SK-N-SH (cell line): ENCODE data around the gene SCAMP3. TPM values are rescaled to one million over a fixed set of nuclear protein-coding genes. Genes with fewer than 3 reads are reported as not detected.

Experiments used
- CTCF ChIA-PET: fragments of 300-600, 350-600 bp; formaldehyde crosslinking; extraction: SDS; loops from one replicate; lab custom pipeline; 2021; lab: Yijun Ruan, JAX
- POLR2A ChIA-PET: fragments of 350-600 bp; sonication (Branson Sonifier 250); formaldehyde crosslinking; extraction: SDS; loops from one replicate; lab custom pipeline; 2020; ENCODE audit warnings: antibody characterized with exemption, inconsistent platforms; lab: Yijun Ruan, JAX
- DNase-seq: peaks from one replicate; pipeline ENCODE4 v3.0.0; 2012
- H2AFZ ChIP-seq: fragments of 200-600 bp; sonication (generic); 2 replicates; pipeline ENCODE4 v1.8.1; 2016; ENCODE audit warnings: antibody characterized with exemption, mild to moderate bottlenecking, low read depth
- H3F3A ChIP-seq: fragments of 200-600 bp; sonication (generic); replicated peaks from 2 replicates; pipeline ENCODE3; 2016; ENCODE audit warnings: antibody characterized with exemption, mild to moderate bottlenecking; ENCODE audit not compliant: insufficient read depth
- H3K27ac ChIP-seq, 2 experiments: fragments of 200-500 bp in 1 of 2; fragments of 200-600 bp in 1 of 2; sonication (Bioruptor generic) in 1 of 2; sonication (generic), shearing (Covaris generic) in 1 of 2; 2 replicates each; pipeline versions ENCODE4 v1.5.1 to v1.6.1; 2014 to 2016; ENCODE audit warnings: low read depth in 2 of 2, inconsistent platforms in 1 of 2, low read length in 1 of 2, mild to moderate bottlenecking in 1 of 2, mixed read lengths in 1 of 2
- H3K27me3 ChIP-seq: fragments of 200-600 bp; sonication (generic), shearing (Covaris generic); 2 replicates; pipeline ENCODE4 v1.6.1; 2016; ENCODE audit warnings: mixed run types; ENCODE audit not compliant: insufficient read depth
- H3K36me3 ChIP-seq, 2 experiments: fragments of 200-500 bp in 1 of 2; fragments of 200-600 bp in 1 of 2; sonication (Bioruptor generic) in 1 of 2; sonication (generic) in 1 of 2; replicated peaks in 1 of 2; 2 replicates each; pipeline versions ENCODE3 to v1.5.1; 2014 to 2016; ENCODE audit warnings: low read length in 1 of 2, mild to moderate bottlenecking in 1 of 2; ENCODE audit not compliant: insufficient read depth in 2 of 2, control insufficient read depth in 1 of 2
- H3K4me1 ChIP-seq, 2 experiments: fragments of 200-500 bp in 1 of 2; fragments of 200-600 bp in 1 of 2; sonication (Bioruptor generic) in 1 of 2; sonication (generic), shearing (Covaris generic) in 1 of 2; 2 replicates each; pipeline versions ENCODE4 v1.5.1 to v1.6.1; 2014 to 2016; ENCODE audit warnings: low read depth in 1 of 2, low read length in 1 of 2, mixed run types in 1 of 2; ENCODE audit not compliant: insufficient read depth in 2 of 2, control insufficient read depth in 1 of 2
- H3K4me2 ChIP-seq: fragments of 200-600 bp; sonication (generic), shearing (Covaris generic); 2 replicates; pipeline ENCODE4 v1.6.1; 2017; ENCODE audit warnings: mixed run types
- H3K4me3 ChIP-seq, 2 experiments: fragments of 200-500 bp in 1 of 2; fragments of 200-600 bp in 1 of 2; sonication (Bioruptor generic) in 1 of 2; sonication (generic), shearing (Covaris generic) in 1 of 2; 2 replicates each; pipeline versions ENCODE4 v1.5.1 to v1.8.1; 2014 to 2016; ENCODE audit warnings: low read depth in 2 of 2, inconsistent platforms in 1 of 2, low read length in 1 of 2, mild to moderate bottlenecking in 1 of 2, mixed read lengths in 1 of 2, moderate library complexity in 1 of 2
- H3K79me2 ChIP-seq: fragments of 200-600 bp; sonication (generic); 2 replicates; pipeline ENCODE4 v1.8.1; 2017; ENCODE audit warnings: mild to moderate bottlenecking; ENCODE audit not compliant: insufficient read depth
- H3K9ac ChIP-seq: fragments of 200-600 bp; sonication (generic); 2 replicates; pipeline ENCODE4 v1.6.1; 2017; ENCODE audit warnings: mixed run types
- H3K9me2 ChIP-seq: fragments of 200-600 bp; sonication (generic); 2 replicates; pipeline ENCODE4 v1.6.1; 2017; ENCODE audit warnings: mixed run types
- H3K9me3 ChIP-seq: fragments of 200-600 bp; sonication (generic); 2 replicates; pipeline ENCODE4 v1.6.1; 2017; ENCODE audit warnings: mixed run types, mild to moderate bottlenecking, moderate library complexity
- H4K20me1 ChIP-seq: fragments of 200-600 bp; sonication (generic); 2 replicates; pipeline ENCODE4 v1.6.1; 2017; ENCODE audit warnings: mild to moderate bottlenecking, mixed run types; ENCODE audit not compliant: insufficient read depth
- CHD2 ChIP-seq: fragments of 150-350 bp; IDR thresholded peaks from 2 replicates; pipeline ENCODE4 v1.6.1; 2018; ENCODE audit warnings: low read length; ENCODE audit not compliant: partially characterized antibody
- ELF1 ChIP-seq: IDR thresholded peaks from 2 replicates; pipeline ENCODE4 v1.4.0; 2012
- EZH2phosphoT487 ChIP-seq: fragments of 200-600 bp; sonication (generic); IDR thresholded peaks from 2 replicates; pipeline ENCODE4 v1.6.1; 2017; ENCODE audit warnings: low read depth, mixed run types, mild to moderate bottlenecking, antibody characterized with exemption, moderate library complexity, borderline replicate concordance
- FOSL2 ChIP-seq: IDR thresholded peaks from 2 replicates; pipeline ENCODE4 v1.4.0; 2012; ENCODE audit warnings: low read depth, mild to moderate bottlenecking, moderate library complexity, borderline replicate concordance
- FOXJ3 ChIP-seq: sonication (generic); formaldehyde crosslinking; IDR thresholded peaks from 2 replicates; pipeline ENCODE4 v1.5.1; 2020; ENCODE audit warnings: mild to moderate bottlenecking, missing genetic modification reagents
- FOXM1 ChIP-seq: IDR thresholded peaks from 2 replicates; pipeline ENCODE4 v1.4.0; 2012; ENCODE audit warnings: low read depth, mild to moderate bottlenecking
- GABPA ChIP-seq: IDR thresholded peaks from 2 replicates; pipeline ENCODE4 v1.4.0; 2012; ENCODE audit warnings: low read depth, mild to moderate bottlenecking
- JUND ChIP-seq: IDR thresholded peaks from 2 replicates; pipeline ENCODE4 v1.4.0; 2012
- MXI1 ChIP-seq: IDR thresholded peaks from 2 replicates; pipeline ENCODE4 v1.6.1; 2012; ENCODE audit warnings: mild to moderate bottlenecking, low read depth, low read length, improper control_type of control experiment
- NRF1 ChIP-seq: IDR thresholded peaks from 2 replicates; pipeline ENCODE4 v1.6.1; 2012; ENCODE audit warnings: low read depth, mild to moderate bottlenecking, low read length
- RAD21 ChIP-seq: IDR thresholded peaks from 2 replicates; pipeline ENCODE4 v1.6.1; 2012; ENCODE audit warnings: mild to moderate bottlenecking, low read length
- RCOR1 ChIP-seq: fragments of 150-350 bp; IDR thresholded peaks from 2 replicates; pipeline ENCODE4 v1.6.1; 2017; ENCODE audit warnings: antibody characterized with exemption, low read length
- RFX5 ChIP-seq: IDR thresholded peaks from 2 replicates; pipeline ENCODE4 v1.6.1; 2012; ENCODE audit warnings: mild to moderate bottlenecking, improper control_type of control experiment, low read length
- RXRA ChIP-seq: IDR thresholded peaks from 2 replicates; pipeline ENCODE4 v1.4.0; 2012; ENCODE audit warnings: low read depth, mild to moderate bottlenecking, borderline replicate concordance
- SIN3A ChIP-seq: IDR thresholded peaks from 2 replicates; pipeline ENCODE4 v1.6.1; 2012; ENCODE audit warnings: low read depth, mild to moderate bottlenecking, low read length, moderate library complexity, borderline replicate concordance
- SMC3 ChIP-seq: IDR thresholded peaks from 2 replicates; pipeline ENCODE4 v1.6.1; 2012; ENCODE audit warnings: low read depth, low read length, improper control_type of control experiment
- TCF12 ChIP-seq: IDR thresholded peaks from 2 replicates; pipeline ENCODE4 v1.4.0; 2012
- TEAD4 ChIP-seq: IDR thresholded peaks from 2 replicates; pipeline ENCODE4 v1.4.0; 2012; ENCODE audit warnings: mild to moderate bottlenecking, borderline replicate concordance; ENCODE audit not compliant: insufficient read depth
- WGBS: methylation state at CpG from one replicate; pipeline ENCODE4 v1.1.6; 2017; ENCODE audit warnings: low lambda C conversion rate; 5-methylcytosine and 5-hydroxymethylcytosine counted together
- polyA plus RNA-seq, 3 experiments: library from polyadenylated mRNA; depleted of rRNA; stranded (reverse); fragments of >200 nt; gene quantifications; 2 replicates each; pipeline ENCODE4 v1.2.3, GENCODE V29; 2012
- TF ChIP-seq, protein P1 (sequence below): IDR thresholded peaks from 2 replicates; pipeline ENCODE4 v1.4.0; 2012; ENCODE audit warnings: low read depth, borderline replicate concordance
- TF ChIP-seq, protein P2 (sequence below): IDR thresholded peaks from 2 replicates; pipeline ENCODE4 v1.4.0; 2012; ENCODE audit warnings: low read depth
- TF ChIP-seq, protein P3 (sequence below): fragments of 150-350 bp; IDR thresholded peaks from 2 replicates; pipeline ENCODE4 v1.6.1; 2016; ENCODE audit warnings: mild to moderate bottlenecking, low read depth, low read length
- TF ChIP-seq, protein P4 (sequence below): IDR thresholded peaks from 2 replicates; pipeline ENCODE4; 2012
- TF ChIP-seq, protein P5 (sequence below): fragments of 200-600 bp; sonication (generic); IDR thresholded peaks from 2 replicates; pipeline ENCODE4 v1.6.1; 2017; ENCODE audit warnings: antibody characterized with exemption, mild to moderate bottlenecking, moderate library complexity

The SCAMP3 gene
- polyA plus RNA-seq, 1 of the 3 experiments (the other 2 are of a cell fraction): 193 TPM

DNA sequence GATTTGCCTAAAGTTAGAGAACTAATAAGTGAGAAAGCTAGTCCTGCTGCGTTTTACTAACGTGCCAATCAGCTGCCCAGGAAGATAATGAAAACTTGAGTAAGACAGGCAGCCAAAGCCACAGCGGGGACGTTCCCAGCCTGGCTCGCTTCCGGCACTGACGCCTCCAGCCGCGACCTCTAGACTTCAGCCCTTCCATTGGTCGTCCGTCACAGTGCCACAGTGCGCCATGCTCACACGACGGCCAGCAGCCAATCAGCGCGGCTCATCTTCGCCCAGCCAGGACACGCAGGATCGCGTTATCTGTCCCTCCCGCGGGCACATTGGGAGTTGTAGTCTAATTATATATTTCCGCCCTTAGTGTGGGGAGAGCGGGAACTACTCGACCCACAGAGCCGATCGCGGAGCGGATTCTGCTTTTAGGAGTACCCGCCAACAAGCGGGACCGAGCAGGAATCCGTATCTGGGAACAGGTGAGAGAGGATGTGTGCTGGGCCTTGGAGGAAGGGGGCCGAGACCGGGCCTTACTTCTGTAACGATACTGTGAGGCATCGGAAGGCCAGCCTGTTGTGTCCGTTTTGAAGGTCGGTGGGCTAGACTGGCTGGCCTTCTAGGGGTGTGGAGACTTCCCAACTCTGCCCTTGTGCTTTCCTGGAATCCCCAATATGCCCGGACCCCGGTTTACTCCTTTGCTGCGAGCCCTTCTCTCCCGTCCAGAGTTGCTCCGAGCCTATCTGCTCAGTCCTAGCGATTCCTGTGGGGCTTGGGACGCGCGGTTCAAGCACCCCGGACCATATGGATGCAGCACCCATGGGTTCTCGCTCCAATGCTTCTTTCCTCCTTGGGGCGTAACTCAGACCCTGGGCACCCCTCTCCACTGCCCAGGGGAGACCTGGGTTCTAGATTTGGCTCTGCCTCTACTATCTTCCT lies 46.6 kb upstream of the SCAMP3 start, which contains the start of gene FDPS (continued):
- TF ChIP-seq, protein P1, sequence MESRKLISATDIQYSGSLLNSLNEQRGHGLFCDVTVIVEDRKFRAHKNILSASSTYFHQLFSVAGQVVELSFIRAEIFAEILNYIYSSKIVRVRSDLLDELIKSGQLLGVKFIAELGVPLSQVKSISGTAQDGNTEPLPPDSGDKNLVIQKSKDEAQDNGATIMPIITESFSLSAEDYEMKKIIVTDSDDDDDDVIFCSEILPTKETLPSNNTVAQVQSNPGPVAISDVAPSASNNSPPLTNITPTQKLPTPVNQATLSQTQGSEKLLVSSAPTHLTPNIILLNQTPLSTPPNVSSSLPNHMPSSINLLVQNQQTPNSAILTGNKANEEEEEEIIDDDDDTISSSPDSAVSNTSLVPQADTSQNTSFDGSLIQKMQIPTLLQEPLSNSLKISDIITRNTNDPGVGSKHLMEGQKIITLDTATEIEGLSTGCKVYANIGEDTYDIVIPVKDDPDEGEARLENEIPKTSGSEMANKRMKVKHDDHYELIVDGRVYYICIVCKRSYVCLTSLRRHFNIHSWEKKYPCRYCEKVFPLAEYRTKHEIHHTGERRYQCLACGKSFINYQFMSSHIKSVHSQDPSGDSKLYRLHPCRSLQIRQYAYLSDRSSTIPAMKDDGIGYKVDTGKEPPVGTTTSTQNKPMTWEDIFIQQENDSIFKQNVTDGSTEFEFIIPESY: peak; percentile 99
- TF ChIP-seq, protein P2, sequence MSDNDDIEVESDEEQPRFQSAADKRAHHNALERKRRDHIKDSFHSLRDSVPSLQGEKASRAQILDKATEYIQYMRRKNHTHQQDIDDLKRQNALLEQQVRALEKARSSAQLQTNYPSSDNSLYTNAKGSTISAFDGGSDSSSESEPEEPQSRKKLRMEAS: no peak; the same call in 1 of the 2 replicates
- TF ChIP-seq MXI1 (peak; percentile 60; the same call in 1 of the 2 replicates), SMC3 (no peak), JUND (no peak), FOSL2 (no peak), FOXM1 (no peak), FOXJ3 (CRISPR knock-in tag) (no peak), RFX5 (peak; percentile 78; the same call in 1 of the 2 replicates)
- TF ChIP-seq, protein P3, sequence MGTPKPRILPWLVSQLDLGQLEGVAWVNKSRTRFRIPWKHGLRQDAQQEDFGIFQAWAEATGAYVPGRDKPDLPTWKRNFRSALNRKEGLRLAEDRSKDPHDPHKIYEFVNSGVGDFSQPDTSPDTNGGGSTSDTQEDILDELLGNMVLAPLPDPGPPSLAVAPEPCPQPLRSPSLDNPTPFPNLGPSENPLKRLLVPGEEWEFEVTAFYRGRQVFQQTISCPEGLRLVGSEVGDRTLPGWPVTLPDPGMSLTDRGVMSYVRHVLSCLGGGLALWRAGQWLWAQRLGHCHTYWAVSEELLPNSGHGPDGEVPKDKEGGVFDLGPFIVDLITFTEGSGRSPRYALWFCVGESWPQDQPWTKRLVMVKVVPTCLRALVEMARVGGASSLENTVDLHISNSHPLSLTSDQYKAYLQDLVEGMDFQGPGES: peak; percentile 27; the same call in 1 of the 2 replicates

DNA sequence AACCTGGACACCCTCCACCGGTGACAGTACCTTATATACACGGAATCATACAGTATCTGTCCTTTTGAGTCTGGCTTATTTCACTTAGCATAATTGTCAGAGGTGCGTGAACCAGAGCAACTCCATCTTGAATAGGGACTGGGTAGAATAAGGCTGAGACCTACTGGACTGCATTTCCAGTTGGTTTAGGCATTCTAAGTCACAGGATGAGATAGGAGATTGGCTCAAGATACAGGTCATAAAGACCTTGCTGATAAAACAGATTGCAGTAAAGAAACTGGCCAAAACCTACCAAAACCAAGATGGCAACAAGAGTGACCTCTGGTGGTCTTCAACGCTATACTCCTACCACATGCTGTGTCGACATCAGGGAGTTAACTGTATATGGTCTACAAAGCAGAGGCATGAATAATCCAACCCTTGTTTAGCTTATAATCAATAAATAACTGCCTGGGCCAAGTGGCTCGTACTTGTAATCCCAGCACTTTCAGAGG lies 45.1 kb upstream of the SCAMP3 start:
- no peak overlapping the region for H2AFZ ChIP-seq
- POLR2A ChIA-PET: interaction anchor here (1.4 to 1.9 kb wide), 2 partner anchors 15 to 56 kb away, joined by 4 to 5 read pairs; no protein-coding TSS in a partner anchor
- no peak for DNase-seq

More for the DNA sequence above, 45.1 kb upstream of the SCAMP3 start:
- CTCF ChIA-PET: interaction anchor here (0.6 to 3.5 kb wide), 22 partner anchors 10 to 222 kb away, joined by 3 to 51 read pairs (median 3); partner anchors contain the start of genes CLK2, HCN3 and RUSC1
- no peak for TF ChIP-seq JUND
- no peak for TF ChIP-seq TEAD4
- TF ChIP-seq RXRA: no peak
- TF ChIP-seq RCOR1: no peak
- no peak for TF ChIP-seq SIN3A
- peak; percentile 63 for TF ChIP-seq RAD21
- no peak for TF ChIP-seq CHD2
- no peak for TF ChIP-seq EZH2phosphoT487
- TF ChIP-seq NRF1: no peak
- TF ChIP-seq SMC3: peak; percentile 44
- TF ChIP-seq ELF1: no peak
- TF ChIP-seq TCF12: no peak
- no peak for TF ChIP-seq RFX5
- TF ChIP-seq, protein P4, sequence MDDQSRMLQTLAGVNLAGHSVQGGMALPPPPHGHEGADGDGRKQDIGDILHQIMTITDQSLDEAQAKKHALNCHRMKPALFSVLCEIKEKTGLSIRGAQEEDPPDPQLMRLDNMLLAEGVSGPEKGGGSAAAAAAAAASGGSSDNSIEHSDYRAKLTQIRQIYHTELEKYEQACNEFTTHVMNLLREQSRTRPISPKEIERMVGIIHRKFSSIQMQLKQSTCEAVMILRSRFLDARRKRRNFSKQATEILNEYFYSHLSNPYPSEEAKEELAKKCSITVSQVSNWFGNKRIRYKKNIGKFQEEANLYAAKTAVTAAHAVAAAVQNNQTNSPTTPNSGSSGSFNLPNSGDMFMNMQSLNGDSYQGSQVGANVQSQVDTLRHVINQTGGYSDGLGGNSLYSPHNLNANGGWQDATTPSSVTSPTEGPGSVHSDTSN: no peak
- TF ChIP-seq, protein P3: no peak
- no peak for TF ChIP-seq GABPA
- TF ChIP-seq, protein P5, sequence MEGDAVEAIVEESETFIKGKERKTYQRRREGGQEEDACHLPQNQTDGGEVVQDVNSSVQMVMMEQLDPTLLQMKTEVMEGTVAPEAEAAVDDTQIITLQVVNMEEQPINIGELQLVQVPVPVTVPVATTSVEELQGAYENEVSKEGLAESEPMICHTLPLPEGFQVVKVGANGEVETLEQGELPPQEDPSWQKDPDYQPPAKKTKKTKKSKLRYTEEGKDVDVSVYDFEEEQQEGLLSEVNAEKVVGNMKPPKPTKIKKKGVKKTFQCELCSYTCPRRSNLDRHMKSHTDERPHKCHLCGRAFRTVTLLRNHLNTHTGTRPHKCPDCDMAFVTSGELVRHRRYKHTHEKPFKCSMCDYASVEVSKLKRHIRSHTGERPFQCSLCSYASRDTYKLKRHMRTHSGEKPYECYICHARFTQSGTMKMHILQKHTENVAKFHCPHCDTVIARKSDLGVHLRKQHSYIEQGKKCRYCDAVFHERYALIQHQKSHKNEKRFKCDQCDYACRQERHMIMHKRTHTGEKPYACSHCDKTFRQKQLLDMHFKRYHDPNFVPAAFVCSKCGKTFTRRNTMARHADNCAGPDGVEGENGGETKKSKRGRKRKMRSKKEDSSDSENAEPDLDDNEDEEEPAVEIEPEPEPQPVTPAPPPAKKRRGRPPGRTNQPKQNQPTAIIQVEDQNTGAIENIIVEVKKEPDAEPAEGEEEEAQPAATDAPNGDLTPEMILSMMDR: peak; percentile 57
- H3K9ac ChIP-seq: no peak overlapping the region
- H4K20me1 ChIP-seq: no peaks in the 10 kb centered on the region
- H3K27ac ChIP-seq: no peak overlapping the region
- H3K4me1 ChIP-seq: peaks cover 0 to 10% of the 10 kb centered on the region in 2 experiments; a peak in 1 of 4 replicates
- no peaks in the 10 kb centered on the region for H3K27me3 ChIP-seq
- peaks cover 12% of the 10 kb centered on the region for H3F3A ChIP-seq
- H3K79me2 ChIP-seq: peaks cover 30% of the 10 kb centered on the region
- no peak overlapping the region; a peak in 1 of 4 replicates for H3K4me3 ChIP-seq
- no peaks in the 10 kb centered on the region for H3K9me2 ChIP-seq
- no peaks in the 10 kb centered on the region for H3K9me3 ChIP-seq
- no peaks in the 10 kb centered on the region for H3K36me3 ChIP-seq
- WGBS: 71% methylated on average over 6 of the region's 6 CpGs
- no peak overlapping the region for H3K4me2 ChIP-seq
